Mammary epithelial cell (primary cell): ENCODE data around the gene PLD1.

ENCODE experiments used
- EZH2 ChIP-seq: IDR thresholded peaks from 2 replicates; pipeline ENCODE4 v1.6.1; 2012; ENCODE audit warnings: low read length, inconsistent platforms, borderline replicate concordance
- TF ChIP-seq, protein P1 (sequence below), 2 donors: IDR thresholded peaks in 1 of 2; conservative IDR thresholded peaks in 1 of 2; 2 replicates each; pipeline ENCODE4 v1.5.1; 2011 to 2012; ENCODE audit warnings: inconsistent platforms in 2 of 2, low read length in 2 of 2, mild to moderate bottlenecking in 2 of 2, control low read depth in 1 of 2, low read depth in 1 of 2; ENCODE audit not compliant: insufficient read depth in 1 of 2; ENCODE audit errors: extremely low read depth in 1 of 2

DNA sequence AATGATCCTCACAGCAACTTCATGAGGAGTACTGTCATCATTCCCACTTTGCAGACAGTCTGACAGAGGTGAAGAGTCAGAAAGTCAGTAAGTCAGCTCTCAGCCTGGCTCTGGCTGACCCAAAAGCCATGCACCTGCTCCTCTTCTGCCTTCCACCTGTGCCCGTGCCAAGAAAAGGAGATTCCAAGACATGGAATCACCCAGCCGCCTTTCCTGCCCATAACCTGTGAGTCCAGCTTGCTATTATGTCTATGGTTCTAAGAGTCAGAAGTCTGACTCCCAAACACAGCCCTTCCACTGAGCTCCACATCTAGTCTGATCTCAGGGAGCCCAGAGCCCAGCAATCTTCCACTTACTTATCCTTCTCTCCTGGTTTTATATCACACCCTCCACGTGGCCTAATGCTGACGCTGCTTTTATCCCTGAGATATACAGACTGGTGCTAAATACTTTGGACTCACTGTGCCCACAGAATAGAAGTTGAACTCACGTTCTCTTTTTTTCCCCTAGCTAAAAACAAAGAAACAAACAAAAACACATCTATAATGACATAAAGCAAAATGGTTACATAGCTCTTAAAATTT, 66.0 kb downstream of the PLD1 start:
- TF ChIP-seq EZH2, result no peak
- TF ChIP-seq, protein P1, sequence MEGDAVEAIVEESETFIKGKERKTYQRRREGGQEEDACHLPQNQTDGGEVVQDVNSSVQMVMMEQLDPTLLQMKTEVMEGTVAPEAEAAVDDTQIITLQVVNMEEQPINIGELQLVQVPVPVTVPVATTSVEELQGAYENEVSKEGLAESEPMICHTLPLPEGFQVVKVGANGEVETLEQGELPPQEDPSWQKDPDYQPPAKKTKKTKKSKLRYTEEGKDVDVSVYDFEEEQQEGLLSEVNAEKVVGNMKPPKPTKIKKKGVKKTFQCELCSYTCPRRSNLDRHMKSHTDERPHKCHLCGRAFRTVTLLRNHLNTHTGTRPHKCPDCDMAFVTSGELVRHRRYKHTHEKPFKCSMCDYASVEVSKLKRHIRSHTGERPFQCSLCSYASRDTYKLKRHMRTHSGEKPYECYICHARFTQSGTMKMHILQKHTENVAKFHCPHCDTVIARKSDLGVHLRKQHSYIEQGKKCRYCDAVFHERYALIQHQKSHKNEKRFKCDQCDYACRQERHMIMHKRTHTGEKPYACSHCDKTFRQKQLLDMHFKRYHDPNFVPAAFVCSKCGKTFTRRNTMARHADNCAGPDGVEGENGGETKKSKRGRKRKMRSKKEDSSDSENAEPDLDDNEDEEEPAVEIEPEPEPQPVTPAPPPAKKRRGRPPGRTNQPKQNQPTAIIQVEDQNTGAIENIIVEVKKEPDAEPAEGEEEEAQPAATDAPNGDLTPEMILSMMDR (conservative IDR thresholded peaks at IDR 0.05 in 1 of 2, IDR thresholded peaks at IDR 0.05 in 1 of 2; ENCODE audit: extremely low read depth in 1 of 2, insufficient read depth in 1 of 2, low read depth in 1 of 2, low read length in 2 of 2), result no peak
